Neural cell (in vitro differentiated cells): Measurements from ENCODE around the gene ERMARD. TPM values are rescaled to one million over a fixed set of nuclear protein-coding genes. Genes with fewer than 3 reads are reported as not detected.

ENCODE experiments used
- H2AFZ ChIP-seq: fragments of 200-600, 300-800 bp; sonication (generic), shearing (Covaris generic); 2 replicates; pipeline ENCODE4 v1.6.0; 2014; ENCODE audit warnings: low read depth, mild to moderate bottlenecking, antibody characterized with exemption, low read length, moderate library complexity
- H3F3A ChIP-seq: fragments of 200-600 bp; shearing (Covaris generic); 2 replicates; pipeline ENCODE4 v1.6.1; 2016; ENCODE audit warnings: mild to moderate bottlenecking, moderate library complexity, mixed read lengths, antibody characterized with exemption, low read length; ENCODE audit not compliant: insufficient read depth, poor library complexity, severe bottlenecking
- H3K27ac ChIP-seq: fragments of 200-600, 300-800 bp; sonication (generic), shearing (Covaris generic); 2 replicates; pipeline ENCODE4 v1.5.1; 2014; ENCODE audit warnings: mild to moderate bottlenecking, low read length, moderate library complexity
- H3K27me3 ChIP-seq: fragments of 300-800, 200-600 bp; sonication (generic), shearing (Covaris generic); 2 replicates; pipeline ENCODE4 v1.6.0; 2014; ENCODE audit warnings: mild to moderate bottlenecking, low read depth, low read length, moderate library complexity; ENCODE audit not compliant: insufficient read depth
- H3K36me3 ChIP-seq: fragments of 300-800, 200-600 bp; sonication (generic), shearing (Covaris generic); 2 replicates; pipeline ENCODE4 v1.5.1; 2014; ENCODE audit warnings: mild to moderate bottlenecking, antibody characterized with exemption, low read length, moderate library complexity; ENCODE audit not compliant: insufficient read depth
- H3K4me2 ChIP-seq: fragments of 300-800, 200-600 bp; sonication (generic), shearing (Covaris generic); 2 replicates; pipeline ENCODE4 v1.6.0; 2014; ENCODE audit warnings: mild to moderate bottlenecking, low read length
- H3K4me3 ChIP-seq: fragments of 300-800, 200-600 bp; sonication (generic), shearing (Covaris generic); 2 replicates; pipeline ENCODE4 v1.5.1; 2014; ENCODE audit warnings: mild to moderate bottlenecking, low read length, moderate library complexity
- H3K79me2 ChIP-seq: fragments of 200-600 bp; shearing (Covaris generic); replicated peaks from 2 replicates; pipeline ENCODE4 v1.6.0; 2014; ENCODE audit warnings: mild to moderate bottlenecking, low read length, moderate library complexity; ENCODE audit not compliant: insufficient read depth
- H3K9ac ChIP-seq: fragments of 300-800, 200-600 bp; sonication (generic), shearing (Covaris generic); 2 replicates; pipeline ENCODE4 v1.6.1; 2016; ENCODE audit warnings: mild to moderate bottlenecking, low read length, mixed read lengths
- H3K9me2 ChIP-seq: fragments of 200-600 bp; shearing (Covaris generic); 2 replicates; pipeline ENCODE4 v1.6.1; 2016; ENCODE audit warnings: mild to moderate bottlenecking, low read length, mixed read lengths; ENCODE audit not compliant: insufficient read depth
- H3K9me3 ChIP-seq: fragments of 200-600, 300-800 bp; sonication (generic), shearing (Covaris generic); 2 replicates; pipeline ENCODE4 v1.6.1; 2016; ENCODE audit warnings: mild to moderate bottlenecking, mixed run types, low read length, moderate library complexity, mixed read lengths
- H4K20me1 ChIP-seq: fragments of 200-600 bp; shearing (Covaris generic); 2 replicates; pipeline ENCODE4 v1.6.1; 2016; ENCODE audit warnings: mild to moderate bottlenecking, mixed run types; ENCODE audit not compliant: insufficient read depth
- CTCF ChIP-seq: fragments of 450-650 bp; IDR thresholded peaks from 2 replicates; pipeline ENCODE4 v1.5.1; 2014; ENCODE audit warnings: antibody characterized with exemption, mild to moderate bottlenecking, moderate library complexity; ENCODE audit not compliant: poor library complexity, severe bottlenecking
- EP300 ChIP-seq: fragments of 450-650 bp; conservative IDR thresholded peaks from 2 replicates; pipeline ENCODE4 v1.6.1; 2014; ENCODE audit warnings: antibody characterized with exemption, mild to moderate bottlenecking, moderate library complexity; ENCODE audit not compliant: poor library complexity, severe bottlenecking
- EZH2 ChIP-seq: fragments of 200-600, 300-800 bp; shearing (Covaris generic), sonication (generic); IDR thresholded peaks from 2 replicates; pipeline ENCODE4 v1.6.1; 2014; ENCODE audit warnings: antibody characterized with exemption, low read length, borderline replicate concordance, mild to moderate bottlenecking; ENCODE audit not compliant: insufficient read depth, poor library complexity, severe bottlenecking
- MXI1 ChIP-seq: fragments of 450-650 bp; conservative IDR thresholded peaks from 2 replicates; pipeline ENCODE4 v1.6.1; 2014; ENCODE audit warnings: antibody characterized with exemption, mild to moderate bottlenecking; ENCODE audit not compliant: poor library complexity, severe bottlenecking
- POLR2AphosphoS5 ChIP-seq: IDR thresholded peaks from 2 replicates; pipeline ENCODE4 v1.6.1; 2012
- RAD21 ChIP-seq: fragments of 450-650 bp; conservative IDR thresholded peaks from 2 replicates; pipeline ENCODE4 v1.6.1; 2014; ENCODE audit warnings: antibody characterized with exemption, mild to moderate bottlenecking, moderate library complexity
- REST ChIP-seq: IDR thresholded peaks from 2 replicates; pipeline ENCODE4 v1.6.1; 2012; ENCODE audit warnings: borderline replicate concordance
- SMC3 ChIP-seq: fragments of 450-650 bp; conservative IDR thresholded peaks from 2 replicates; pipeline ENCODE4 v1.6.1; 2014; ENCODE audit warnings: antibody characterized with exemption, mild to moderate bottlenecking, moderate library complexity; ENCODE audit not compliant: poor library complexity
- TAF1 ChIP-seq: IDR thresholded peaks from 2 replicates; pipeline ENCODE4 v1.6.1; 2012; ENCODE audit warnings: low read depth
- polyA plus RNA-seq: library from polyadenylated mRNA; depleted of rRNA; stranded (reverse); fragments of >200 nt; gene quantifications from 2 replicates; pipeline ENCODE4 v1.2.3, GENCODE V29; 2014

ERMARD gene
- polyA plus RNA-seq, 1 donor from 2014 or later: 51.2 TPM

- Histone ChIP-seq H4K20me1 (no peaks in the 10 kb centered on the region), H3K27ac (no peak overlapping the region), H3F3A (no peaks in the 10 kb centered on the region), H3K36me3 (no peaks in the 10 kb centered on the region), H3K9me2 (no peaks in the 10 kb centered on the region), H3K27me3 (no peaks in the 10 kb centered on the region), H2AFZ (no peak overlapping the region), H3K4me3 (peak overlapping the region; percentile 67), H3K79me2 (no peaks in the 10 kb centered on the region), H3K9me3 (no peaks in the 10 kb centered on the region), H3K9ac (no peak overlapping the region), H3K4me2 (no peak overlapping the region)
- TF ChIP-seq EP300: peak; percentile 78
- TF ChIP-seq CTCF: no peak
- peak; percentile 60 for TF ChIP-seq POLR2AphosphoS5
These were observed 37.4 kb downstream of the ERMARD start for GRCh38 chr6:169788809-169789145.

GRCh38 chr6:169789146-169789943 lies 37.9 kb downstream of the ERMARD start:
- no peaks in the 10 kb centered on the region for H3K27me3 ChIP-seq
- H3K9ac ChIP-seq: peak overlapping the region; percentile 35
- TF ChIP-seq POLR2AphosphoS5: no peak
- TF ChIP-seq EP300: no peak
- no peak for TF ChIP-seq CTCF
- no peak for TF ChIP-seq TAF1
- TF ChIP-seq MXI1: no peak
- TF ChIP-seq REST: no peak
- TF ChIP-seq SMC3: no peak
- TF ChIP-seq EZH2: no peak
- TF ChIP-seq RAD21: no peak
- no peaks in the 10 kb centered on the region for H3K79me2 ChIP-seq
- no peaks in the 10 kb centered on the region for H3F3A ChIP-seq
- H2AFZ ChIP-seq: peak overlapping the region; percentile 67
- H3K36me3 ChIP-seq: no peaks in the 10 kb centered on the region
- peak overlapping the region; percentile 33 for H3K4me2 ChIP-seq
- H3K27ac ChIP-seq: no peak overlapping the region
- no peaks in the 10 kb centered on the region for H4K20me1 ChIP-seq
- peak overlapping the region; percentile 67 for H3K4me3 ChIP-seq
- H3K9me3 ChIP-seq: no peaks in the 10 kb centered on the region
- H3K9me2 ChIP-seq: no peaks in the 10 kb centered on the region
